Stromal cell of bone marrow (primary cell): ENCODE results near the gene ATN1.

Experiments
- DNase-seq: peaks from one replicate; pipeline ENCODE4 v3.0.0-alpha.2; 2012; ENCODE audit warnings: low read depth

The ATN1 gene

DNA sequence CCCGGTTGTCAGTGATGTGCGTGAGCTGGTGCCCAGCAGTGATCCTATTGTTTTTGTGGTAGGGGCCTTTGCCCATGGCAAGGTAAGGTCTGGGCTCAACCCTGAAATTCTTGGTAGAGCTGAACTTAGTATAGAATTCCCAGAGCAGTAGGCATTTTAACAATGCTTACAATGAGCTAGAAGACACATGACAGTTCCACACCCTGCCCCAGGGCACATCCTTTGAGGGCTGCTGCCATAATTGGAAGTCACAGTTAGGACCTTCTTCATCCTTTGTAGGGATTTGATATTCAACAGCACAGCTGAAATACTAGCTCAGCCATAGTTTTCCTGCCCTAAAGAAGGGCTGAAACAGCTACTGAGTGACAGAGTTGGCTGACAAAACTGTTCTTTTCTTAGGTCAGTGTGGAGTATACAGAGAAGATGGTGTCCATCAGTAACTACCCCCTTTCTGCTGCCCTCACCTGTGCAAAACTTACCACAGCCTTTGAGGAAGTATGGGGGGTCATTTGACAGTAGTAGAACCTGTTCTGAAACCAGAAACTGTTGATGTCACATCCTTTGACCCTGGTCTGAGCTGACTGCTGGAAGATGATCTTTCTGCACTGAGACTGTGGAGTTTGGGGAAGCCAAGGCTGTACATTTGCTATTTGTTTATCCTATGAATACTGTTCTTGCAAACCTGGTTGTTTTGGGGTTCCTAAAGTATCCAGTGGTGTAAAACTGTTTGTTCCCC is 47.7 kb downstream of the ATN1 start:
- no peak for DNase-seq

DNA sequence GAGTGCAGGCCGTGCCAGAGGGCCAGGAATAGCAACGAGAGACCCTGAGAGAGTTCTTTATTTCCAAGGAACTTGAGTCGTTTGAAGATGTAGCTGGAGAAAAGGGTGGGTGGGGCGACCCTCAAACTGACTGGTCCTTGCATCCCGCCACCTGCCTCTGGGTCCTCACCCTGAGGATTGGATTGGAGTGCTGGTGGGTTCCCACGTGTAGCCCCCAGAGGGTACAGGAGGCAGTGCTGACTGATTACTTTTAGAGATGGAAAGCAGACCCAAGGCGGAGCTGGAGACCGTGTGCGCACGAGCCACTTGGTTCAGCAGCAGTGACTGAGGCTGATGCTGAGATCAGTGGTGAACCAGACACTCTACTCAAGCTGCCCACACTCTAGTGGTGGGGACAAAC is 49.9 kb downstream of the ATN1 start:
- DNase-seq, result no peak

- no peak for DNase-seq
Observed at GRCh38 chr12:6978188-6978587, 50.4 kb downstream of the ATN1 start.

DNA sequence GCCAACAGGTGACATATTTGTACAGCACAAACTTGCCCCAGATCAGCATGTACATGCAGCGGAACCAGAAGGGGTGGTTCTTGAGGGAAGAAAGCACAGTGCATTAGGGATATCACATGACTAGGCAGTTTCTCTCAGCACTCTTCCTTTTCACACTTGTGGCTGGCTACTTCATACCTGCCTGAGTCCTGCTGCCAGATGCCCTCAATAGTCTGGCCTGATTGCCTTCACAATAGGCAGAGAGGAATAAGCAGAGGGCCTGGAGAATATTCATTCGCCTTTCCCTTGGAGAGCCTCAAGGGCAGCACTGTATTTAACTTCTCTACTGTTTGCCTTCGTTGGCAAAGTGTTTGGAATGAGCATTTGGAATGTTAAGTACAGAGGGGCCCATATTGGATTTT is 50.9 kb downstream of the ATN1 start:
- no peak for DNase-seq

- no peak for DNase-seq
Observed at GRCh38 chr12:6979021-6979420, 51.3 kb downstream of the ATN1 start.

GRCh38 chr12:6979453-6979852 is 51.7 kb downstream of the ATN1 start:
- no peak for DNase-seq

DNA sequence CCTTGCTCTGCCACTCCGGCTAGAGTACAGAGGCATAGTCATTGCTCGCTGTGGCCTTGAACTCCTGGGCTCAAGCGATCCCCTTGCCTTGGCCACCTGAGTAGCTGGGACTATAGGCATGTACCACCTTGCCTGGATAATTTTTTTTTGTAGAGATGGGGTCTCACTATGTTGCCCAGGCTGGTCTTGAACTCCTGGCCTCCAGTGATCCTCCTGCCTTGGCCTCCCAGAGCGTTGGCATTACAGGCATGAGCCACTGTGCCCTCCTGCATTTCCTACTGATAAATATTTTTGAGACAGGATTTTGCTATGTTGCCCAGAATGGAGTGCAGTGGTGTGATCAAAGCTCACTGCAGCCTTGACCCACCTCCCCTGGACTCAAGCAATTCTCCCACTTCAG is 52.3 kb downstream of the ATN1 start:
- no peak for DNase-seq

DNA sequence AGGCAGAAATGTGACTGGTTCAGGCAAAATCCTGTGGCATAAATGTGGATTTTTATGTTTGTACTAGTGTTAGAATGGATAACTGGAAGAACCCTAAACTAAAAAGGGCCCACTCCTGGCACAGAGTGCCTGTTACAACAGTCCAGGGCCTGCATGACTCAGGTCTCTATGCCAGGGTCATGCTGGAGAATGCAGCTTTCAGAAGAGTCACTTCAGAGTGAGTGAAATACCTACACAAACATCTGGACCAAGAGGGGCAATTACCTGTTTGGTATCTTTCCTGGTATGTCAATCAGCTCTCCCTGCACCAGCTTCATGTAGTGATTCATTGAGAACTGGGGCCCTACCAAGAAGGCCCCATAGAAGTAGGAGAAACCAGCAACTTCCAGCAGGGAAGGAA is 53.0 kb downstream of the ATN1 start:
- DNase-seq, result no peak

DNA sequence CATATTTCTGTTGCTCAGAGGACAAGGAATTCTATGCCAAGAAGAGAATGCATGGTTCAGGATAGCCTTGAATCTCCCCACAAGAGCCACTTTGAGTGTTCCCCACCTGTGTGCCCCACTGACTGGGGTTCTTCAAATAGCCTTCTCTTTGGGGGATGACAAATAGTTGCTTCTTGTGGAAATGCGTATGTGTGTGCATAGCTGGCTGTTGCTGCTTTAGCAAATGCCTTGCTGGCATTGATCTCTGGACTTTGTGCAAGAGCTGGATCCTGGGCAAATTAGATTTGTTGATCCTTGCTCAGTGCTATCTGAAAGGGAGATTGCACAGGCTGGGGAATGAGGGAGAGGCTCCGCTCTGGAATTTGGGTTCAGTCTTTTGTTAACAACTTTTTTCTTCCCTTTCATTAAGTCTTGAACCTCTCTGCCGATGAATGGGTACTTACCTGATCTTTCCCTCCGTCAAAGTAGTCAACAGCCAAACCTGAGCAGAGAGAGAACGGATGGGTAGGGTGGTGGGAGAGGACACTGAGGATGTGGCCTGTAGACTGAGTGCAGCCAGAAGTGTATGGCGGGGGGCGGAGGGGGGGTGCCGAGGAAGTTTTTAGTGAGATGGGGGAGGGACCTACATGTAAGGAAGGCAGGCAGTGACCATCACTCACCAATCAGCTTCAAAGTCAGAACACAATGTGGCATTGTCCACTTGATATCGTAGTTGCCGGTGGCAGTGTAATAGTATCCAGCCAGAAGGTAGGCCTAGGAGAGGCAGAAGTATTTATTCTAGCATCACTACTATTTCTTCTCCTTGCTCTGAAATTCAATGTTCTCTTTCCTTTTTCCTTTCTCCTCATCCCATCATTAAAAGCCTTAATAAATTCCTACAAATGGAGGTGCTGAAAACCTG is 53.6 kb downstream of the ATN1 start:
- DNase-seq, result no peak

- no peak for DNase-seq
Observed at GRCh38 chr12:6982532-6982931, 54.8 kb downstream of the ATN1 start.

DNA sequence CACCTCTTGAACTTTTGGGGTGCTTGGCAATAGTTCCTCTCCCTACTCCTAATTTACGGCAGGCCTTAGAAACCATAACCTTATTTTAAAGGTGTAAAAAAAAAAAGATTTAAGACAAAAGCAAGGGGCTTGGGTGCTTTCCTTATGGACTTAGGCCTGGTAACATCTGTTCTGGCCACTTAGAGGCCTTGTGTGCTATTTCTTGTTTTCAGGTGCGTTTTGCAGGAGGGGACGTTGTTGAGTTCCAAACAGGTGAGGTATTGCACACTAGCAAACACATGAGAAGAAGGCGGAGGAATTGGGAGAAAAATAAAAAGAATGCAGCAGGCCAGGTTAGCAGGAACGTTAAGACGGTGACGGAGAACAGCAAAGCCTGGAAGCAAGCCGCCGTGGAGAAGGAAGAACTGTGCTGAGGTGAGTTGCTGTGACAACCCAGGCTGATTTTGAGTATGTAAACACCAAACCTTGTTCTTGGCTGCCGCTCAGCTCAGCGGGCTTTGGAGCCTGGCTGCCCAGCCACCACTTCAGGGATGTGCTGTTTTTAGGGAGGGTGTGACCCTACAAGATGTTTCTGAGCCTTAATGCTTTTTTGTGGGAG is 60.3 kb downstream of the ATN1 start:
- DNase-seq, result no peak
